ENCODE measurements around the gene PLS3. TPM values are rescaled to one million over a fixed set of nuclear protein-coding genes. Genes with fewer than 3 reads are reported as not detected.
"Not testable (repeated sequence)": the region's sequence is repeated elsewhere in the genome, so short reads cannot be mapped to it uniquely, and the experiment has no call there.

The PLS3 gene
- total RNA-seq, 1 donor from 2014 or later, result 60.8 TPM

GRCh38 chrX:115603534-115604074, 42.6 kb downstream of the PLS3 start:
- no peak for DNase-seq (ENCODE audit: low read depth)

- DNase-seq (ENCODE audit: low read depth), result no peak
These were observed 45.9 kb downstream of the PLS3 start for GRCh38 chrX:115606861-115607260.

DNA sequence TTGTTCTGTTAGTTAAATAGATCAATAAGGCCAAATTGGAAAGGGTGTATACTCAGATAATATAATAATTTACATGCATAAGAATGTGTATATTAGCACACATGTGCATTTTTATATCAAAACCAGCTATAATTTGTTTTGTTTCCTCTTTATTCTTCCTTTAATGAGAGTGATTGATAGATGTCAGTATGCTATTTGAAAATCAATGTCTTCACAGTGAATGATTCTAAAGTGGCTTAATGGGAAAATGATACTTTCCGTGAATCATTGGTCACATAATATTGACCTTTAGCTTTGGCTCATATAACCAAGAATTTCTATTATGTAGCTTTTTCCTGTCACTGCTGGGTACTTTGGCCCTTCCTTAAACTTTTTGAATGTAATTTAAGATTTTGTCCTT, 48.6 kb downstream of the PLS3 start:
- no peak for DNase-seq (ENCODE audit: low read depth)

DNA sequence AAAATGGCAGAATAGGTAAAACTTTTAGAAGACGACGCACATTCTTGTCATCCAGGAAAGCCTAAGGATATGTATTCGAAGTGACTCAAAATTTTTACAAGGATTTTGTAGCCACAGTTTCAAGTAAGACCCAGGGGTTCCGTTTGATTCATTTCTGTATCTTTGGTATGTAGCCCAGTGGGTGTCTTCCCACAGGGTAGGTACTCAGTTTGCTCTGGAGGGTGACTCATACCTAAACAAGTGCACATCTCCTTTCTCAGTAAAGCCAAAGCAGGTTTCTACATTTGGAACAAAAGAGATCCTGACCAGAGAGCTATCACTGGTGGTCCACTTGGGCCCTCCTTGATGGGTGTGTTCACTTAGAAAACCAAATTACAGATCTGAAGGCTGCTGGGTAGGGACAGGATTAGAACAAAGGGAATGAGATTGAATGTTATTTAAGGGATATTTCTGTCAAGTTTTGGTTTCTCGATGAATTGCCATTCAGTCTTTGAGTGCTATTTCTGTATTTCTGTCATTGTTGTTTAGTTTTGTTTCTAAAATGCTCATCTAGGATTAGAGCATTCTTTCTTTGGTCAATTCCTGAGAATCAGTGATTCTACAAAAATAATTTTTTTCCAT, 56.1 kb downstream of the PLS3 start:
- peak; percentile 40 for DNase-seq (ENCODE audit: low read depth)

DNA sequence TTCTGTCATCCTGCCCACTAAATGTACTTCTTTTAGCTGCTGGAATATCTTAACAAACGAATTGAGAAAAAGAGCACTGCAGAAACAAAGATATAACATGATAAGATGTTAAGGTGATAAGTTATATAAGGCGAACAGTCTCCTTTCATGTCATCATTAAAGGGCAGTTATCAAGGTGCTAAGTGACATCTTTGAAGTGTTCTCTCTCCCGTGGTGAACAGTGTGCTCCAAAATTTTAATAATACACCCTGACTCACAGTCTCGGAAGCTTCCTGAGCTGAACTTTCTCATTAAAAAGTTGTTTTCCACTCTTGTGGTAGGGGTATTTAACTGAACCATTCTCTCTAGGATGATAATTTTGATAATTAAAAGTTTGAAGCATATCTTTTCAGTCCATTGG, 61.6 kb downstream of the PLS3 start:
- DNase-seq (ENCODE audit: low read depth), result no peak

DNA sequence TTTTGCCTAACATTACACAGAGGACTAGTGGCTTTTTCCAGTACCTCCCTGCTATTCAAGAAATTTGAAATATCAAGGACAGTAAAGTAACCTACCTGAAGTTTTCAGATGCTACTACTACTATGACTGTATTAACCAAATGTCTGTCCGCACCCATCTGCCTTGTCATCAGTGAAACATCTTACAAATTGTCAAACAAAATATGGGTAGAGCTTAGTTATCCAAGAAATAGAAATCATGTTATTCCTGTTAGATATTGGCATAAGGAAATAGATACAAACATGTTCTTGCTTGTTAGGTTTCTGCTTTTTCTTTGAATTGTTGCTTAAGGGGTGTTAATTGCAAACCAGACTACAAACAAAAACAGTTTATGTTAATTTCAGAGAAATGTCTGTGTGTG, 63.9 kb downstream of the PLS3 start:
- no peak for DNase-seq (ENCODE audit: low read depth)

DNA sequence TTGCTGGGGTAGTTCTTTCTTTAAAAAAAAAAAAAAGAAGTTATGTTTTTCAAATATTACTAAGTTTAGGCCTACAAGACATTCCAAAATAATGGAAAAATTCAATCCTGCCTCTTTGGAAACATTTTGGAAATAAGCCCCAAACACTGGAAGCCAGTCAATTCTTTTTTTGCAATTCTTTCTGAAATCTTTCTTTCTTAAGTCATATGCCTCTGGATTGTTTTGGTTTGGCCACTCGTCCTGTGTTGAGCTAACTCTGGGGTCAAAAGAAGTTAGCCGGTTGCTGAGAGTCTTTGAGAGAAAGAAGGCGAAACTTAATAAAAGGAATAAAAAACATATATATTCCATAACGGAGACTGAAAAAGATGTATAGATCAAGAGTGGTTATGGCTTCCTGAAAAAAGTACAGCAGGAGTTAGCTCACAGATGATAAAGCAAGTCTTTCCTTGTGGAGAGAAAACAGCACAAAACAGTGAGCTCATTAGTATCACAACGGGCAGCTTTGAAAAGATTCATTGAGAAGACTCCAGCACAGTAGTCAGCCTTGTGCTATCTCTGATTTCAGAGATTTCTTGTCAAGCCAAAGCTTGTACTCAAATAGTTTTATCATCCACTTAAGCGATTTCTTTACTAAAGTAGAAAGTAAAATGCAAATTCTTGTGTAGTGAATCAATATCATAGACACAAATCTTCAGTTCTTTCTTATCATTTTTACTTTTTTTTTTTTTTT, 64.8 kb downstream of the PLS3 start:
- no peak for DNase-seq (ENCODE audit: low read depth)

DNA sequence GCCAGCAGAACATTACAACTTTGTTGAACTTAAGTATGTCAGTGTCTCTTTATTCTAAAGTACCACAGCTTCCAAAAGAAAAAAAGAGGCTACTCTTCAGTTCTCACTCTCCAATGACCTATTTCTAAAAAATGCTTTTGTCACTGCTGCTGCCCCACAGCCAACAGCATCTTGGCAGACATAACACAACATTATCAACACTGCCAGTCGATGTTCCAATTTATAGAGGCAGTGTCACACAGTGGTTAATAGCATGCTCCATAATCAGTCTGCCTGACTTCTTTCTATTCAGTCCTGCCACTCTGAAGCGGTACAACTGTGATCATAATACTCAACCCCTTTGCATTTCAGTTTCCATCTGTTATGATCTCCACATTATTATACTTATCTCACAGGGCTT, 69.2 kb downstream of the PLS3 start:
- peak; percentile 0 for DNase-seq (ENCODE audit: low read depth)

DNA sequence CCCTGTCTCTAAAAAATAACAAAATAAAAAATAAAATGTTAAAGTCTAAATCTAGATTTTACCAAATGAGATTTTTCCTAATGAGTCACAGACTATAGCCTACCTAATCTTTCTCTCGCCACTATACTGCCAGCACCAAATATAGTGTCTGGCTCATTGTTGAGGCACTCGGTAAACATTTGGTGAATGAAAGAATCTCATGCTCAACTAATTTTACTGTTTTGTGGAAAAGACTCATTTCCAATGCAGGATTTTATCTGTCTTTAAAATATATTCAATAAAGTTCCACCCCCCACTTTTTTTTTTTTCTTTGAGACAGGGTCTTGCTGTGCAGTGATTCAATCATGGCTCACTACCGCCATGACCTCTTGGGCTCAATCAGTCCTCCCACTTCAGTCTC, 71.5 kb downstream of the PLS3 start:
- DNase-seq (ENCODE audit: low read depth), result no peak

DNA sequence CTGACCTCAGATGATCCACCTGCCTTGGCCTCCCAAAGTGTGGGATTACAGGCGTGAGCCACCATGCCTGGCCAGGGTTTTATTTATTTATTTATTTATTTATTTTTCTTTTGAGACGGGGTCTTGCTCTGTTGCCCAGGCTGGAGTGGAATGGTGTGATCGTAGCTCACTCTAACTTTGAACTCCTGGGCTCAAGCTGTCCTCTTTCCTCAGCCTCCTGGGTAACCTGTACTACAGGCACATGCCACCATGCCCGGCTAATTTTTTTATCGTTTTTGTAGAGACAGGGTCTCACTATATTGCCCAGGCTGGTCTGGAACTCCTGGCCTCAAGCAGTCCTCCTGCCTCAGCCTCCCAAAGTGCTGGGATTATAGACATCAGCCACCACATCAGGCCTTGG, 72.4 kb downstream of the PLS3 start:
- DNase-seq (ENCODE audit: low read depth), result not testable (repeated sequence)

- DNase-seq (ENCODE audit: low read depth), result no peak
These were observed 78.4 kb downstream of the PLS3 start for GRCh38 chrX:115639334-115639880.

- DNase-seq (ENCODE audit: low read depth), result no peak
These were observed 81.3 kb downstream of the PLS3 start for GRCh38 chrX:115642311-115642710.

DNA sequence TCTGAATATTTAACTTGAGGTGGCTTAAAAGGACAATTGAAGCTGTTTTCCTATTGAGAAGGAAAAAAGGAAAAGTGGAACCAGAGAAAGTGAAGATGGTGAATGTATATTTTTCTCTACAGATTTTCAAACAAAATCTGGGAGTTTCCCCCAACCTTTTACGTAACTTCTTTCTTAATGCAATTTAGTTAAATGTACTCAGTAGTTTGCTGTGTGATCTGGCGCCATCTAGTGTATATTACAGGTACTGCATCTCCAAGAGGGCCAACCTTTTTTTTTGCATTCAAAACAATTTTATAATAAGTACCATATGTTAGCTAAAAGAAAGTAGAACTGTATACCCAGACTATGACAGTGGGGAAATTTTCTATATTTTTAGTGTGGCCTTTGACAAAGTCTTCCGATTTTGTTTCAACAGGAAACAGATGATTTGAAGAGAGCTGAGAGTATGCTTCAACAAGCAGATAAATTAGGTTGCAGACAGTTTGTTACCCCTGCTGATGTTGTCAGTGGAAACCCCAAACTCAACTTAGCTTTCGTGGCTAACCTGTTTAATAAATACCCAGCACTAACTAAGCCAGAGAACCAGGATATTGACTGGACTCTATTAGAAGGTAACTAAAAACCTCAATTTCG, 82.0 kb downstream of the PLS3 start:
- DNase-seq (ENCODE audit: low read depth), result peak; percentile 41

DNA sequence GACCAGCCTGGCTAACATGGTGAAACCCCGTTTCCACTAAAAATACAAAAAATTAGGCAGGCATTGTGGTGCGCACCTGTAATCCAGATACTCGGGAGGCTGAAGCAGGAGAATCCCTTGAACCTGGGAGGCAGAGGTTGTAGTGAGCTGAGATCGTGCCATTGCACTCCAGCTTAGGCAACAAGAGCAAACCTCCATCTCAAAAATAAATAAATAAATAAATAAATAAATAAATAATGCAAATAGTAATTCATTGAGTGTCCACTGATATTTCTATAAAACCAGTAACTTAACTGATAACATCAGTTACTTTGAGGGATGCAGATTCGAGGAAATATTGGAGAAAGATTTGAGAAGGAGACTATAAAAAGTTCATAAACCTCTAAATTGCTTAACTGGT, 83.4 kb downstream of the PLS3 start:
- not testable (repeated sequence) for DNase-seq (ENCODE audit: low read depth)

GRCh38 chrX:115649461-115650063, 88.6 kb downstream of the PLS3 start:
- DNase-seq (ENCODE audit: low read depth), result no peak

DNA sequence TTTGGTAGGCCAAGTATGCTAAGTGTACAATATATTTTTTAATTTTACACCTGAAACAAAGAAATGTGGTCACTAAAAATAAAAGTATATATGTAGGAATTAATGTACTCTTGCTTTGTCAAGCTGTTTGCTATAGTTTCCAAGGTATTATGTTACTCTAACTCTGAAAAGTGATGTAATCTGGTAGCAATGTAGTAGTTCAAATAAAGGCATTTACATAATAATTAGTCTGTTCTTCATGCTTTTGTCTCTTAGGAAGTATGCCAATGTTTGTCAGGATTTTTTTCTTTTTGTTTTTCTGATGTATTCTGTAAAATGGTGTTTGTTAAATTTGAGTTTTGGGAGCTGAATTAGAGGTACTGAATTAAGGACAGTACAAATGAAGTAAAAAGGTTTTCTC, 89.5 kb downstream of the PLS3 start:
- no peak for DNase-seq (ENCODE audit: low read depth)

DNA sequence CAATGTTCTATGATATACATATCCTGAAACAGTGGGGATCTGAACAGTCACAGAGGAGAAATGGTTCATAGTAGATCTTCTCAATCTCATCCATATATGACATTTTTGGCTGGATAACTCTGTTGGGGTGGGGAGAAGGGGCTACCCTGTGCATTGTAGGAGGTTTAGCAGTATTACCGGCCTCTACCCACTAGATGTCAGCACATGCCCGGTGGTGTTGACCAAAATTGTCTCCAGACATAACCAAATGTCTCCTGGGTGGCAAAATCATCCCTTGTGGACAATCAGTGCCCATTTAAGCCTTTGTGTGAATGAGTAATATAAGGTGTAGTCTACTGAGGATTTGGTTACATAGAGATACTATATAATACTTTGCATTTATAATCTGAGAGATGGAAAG, 89.9 kb downstream of the PLS3 start:
- peak; percentile 53 for DNase-seq (ENCODE audit: low read depth)

DNA sequence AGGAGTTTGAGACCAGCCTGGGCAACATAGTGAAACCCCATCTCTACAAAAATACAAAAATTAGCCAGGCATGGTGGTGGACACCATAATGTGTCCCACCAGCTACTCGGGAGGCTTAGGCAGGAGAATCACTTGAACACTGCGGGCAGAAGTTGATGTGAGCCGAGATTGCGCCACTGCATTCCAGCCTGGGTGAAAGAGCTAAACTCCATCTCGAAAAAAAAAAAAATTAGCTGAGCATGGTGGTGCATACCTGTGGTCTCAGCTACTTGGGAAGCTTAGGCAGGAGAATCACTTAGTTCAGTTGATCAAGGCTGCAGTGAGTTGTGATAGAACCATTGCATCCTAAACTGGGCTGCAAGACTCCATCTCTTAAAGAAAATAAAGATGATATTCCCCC, 91.2 kb downstream of the PLS3 start:
- no peak for DNase-seq (ENCODE audit: low read depth)

GRCh38 chrX:115665122-115665521, 104.1 kb downstream of the PLS3 start:
- DNase-seq (ENCODE audit: low read depth), result no peak

DNA sequence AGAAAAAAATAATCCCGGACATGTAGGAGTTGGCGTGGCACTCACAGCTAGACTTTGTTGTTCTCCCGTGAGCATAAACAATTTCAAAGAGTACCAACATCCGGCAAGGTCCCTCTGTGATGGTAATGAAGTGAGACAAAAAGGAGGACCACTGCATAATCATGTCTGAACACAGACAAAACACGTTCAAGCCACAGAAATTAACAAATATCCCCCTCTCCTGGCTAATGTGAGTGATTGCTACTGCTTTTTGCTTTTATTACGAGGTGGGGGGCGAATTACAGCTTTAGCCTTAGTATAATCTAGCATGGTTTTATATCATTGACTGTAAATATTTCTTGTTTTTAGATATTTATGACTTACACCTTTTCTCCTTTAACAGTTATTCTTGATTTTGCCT, 118.5 kb downstream of the PLS3 start:
- DNase-seq (ENCODE audit: low read depth), result peak; percentile 29

DNA sequence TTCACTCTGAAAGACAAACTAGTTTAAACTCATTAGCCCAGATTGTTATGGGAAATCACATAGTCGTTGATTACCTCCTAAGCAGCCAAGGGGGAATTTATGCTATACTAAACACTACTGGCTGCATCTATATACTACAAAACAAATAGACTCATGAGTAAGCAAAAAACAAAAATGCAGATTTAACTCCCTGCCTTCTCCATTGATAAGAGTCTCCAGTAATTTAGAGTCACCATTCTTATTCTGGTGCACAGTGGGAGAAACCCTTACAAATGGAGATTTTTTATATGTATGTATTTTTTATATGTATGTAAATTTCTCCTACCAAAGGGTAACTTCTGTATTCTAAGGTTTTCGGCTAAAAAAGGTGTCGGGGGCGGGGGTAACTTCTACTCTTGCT, 126.6 kb downstream of the PLS3 start:
- no peak for DNase-seq (ENCODE audit: low read depth)

DNA sequence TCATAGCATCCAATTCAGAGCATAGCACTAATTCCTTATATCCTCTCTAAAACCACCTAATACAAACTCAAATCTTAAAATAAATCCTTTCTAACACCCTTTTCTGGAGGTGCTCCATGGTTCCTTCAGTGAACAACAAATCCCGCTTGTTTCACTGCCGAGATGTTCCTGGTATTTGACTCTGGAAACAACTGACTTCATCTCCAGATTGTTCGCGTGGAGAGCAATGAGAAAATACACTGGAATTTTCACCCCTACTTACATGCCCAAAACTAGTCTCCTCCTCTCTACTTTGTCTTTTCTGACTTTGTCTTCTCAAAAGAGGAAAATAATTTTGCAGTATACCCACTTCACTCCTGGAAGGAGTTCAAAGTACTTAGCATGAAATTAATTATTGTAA, 129.0 kb downstream of the PLS3 start:
- DNase-seq (ENCODE audit: low read depth), result no peak

Measured in myocyte (in vitro differentiated cells).